ENCODE data around the gene CD101.

GRCh38 chr1:116999596-116999995, 2.0 kb upstream of the CD101 start:
- TF ChIP-seq POLR2A (IDR thresholded peaks at IDR 0.05) (no peak), EP300 (IDR thresholded peaks at IDR 0.05) (no peak)
